GM12891 (cell line): ENCODE results near the gene MBD5.

Source experiments
- POLR2A ChIP-seq: IDR thresholded peaks from 2 replicates; pipeline ENCODE4 v1.6.1; 2011; ENCODE audit warnings: low read depth, low read length, control low read depth
- SPI1 ChIP-seq: IDR thresholded peaks from 2 replicates; pipeline ENCODE4 v1.6.1; 2011; ENCODE audit warnings: low read depth, low read length, control low read depth

DNA sequence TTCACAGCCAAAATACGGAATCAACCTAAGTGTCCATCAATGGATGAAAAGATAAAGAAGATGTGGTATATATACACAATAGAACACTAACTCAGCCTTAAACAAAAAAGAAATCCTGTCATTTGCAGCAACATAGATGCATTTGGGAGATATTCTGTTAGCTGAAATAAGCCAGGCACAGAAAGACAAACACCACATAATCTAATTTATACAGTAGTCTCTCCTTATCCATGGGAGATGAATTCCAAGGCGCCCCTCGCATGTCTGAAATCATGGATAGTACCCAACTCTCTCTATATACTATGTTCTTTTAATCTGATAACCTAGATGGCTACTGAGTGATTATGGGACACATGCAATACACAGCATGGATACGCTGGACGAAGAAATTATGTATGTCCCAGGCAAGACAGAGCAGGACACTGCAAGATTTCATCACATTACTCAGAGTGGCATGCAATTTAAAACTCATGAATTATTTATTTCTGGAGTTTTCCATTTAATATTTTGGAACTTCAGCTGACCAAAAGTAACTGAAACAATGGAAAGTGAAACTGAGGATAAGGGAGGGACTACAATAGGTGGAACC is 39.9 kb upstream of the MBD5 start:
- TF ChIP-seq POLR2A (no peak), SPI1 (no peak)
